WTC11 (cell line): ENCODE results near the gene DGLUCY. TPM values are rescaled to one million over a fixed set of nuclear protein-coding genes. Genes with fewer than 3 reads are reported as not detected.

Experiments used
- ATAC-seq: fragments of 200-7000 bp; cut with Tn5 transposase; 2 replicates; pipeline ENCODE4 v1.10.0; 2021; ENCODE audit warnings: mild to moderate bottlenecking, moderate library complexity
- CTCF ChIA-PET: fragments of 300-600 bp; sonication (Branson Sonifier 250); formaldehyde crosslinking; loops from one replicate; lab custom pipeline; 2021; ENCODE audit warnings: antibody characterized with exemption; lab: Charles Lee
- POLR2A ChIA-PET: fragments of 350-600 bp; sonication (Branson Sonifier 250); formaldehyde crosslinking; loops from one replicate; lab custom pipeline; 2021; ENCODE audit warnings: antibody characterized with exemption; lab: Charles Lee
- DNase-seq: peaks from one replicate; pipeline ENCODE4 v3.0.0; 2021; ENCODE audit warnings: low spot score
- H3K27ac Mint-ChIP-seq: 2 replicates; pipeline ENCODE4 v1.8.0; 2021; ENCODE audit warnings: mixed read lengths
- H3K27me3 Mint-ChIP-seq: 2 replicates; pipeline ENCODE4 v1.8.0; 2021; ENCODE audit warnings: low read depth, mild to moderate bottlenecking, moderate library complexity, mixed read lengths
- H3K36me3 Mint-ChIP-seq: 2 replicates; pipeline ENCODE4 v1.8.0; 2021; ENCODE audit warnings: mixed read lengths
- H3K4me1 Mint-ChIP-seq: 2 replicates; pipeline ENCODE4 v1.8.0; 2022; ENCODE audit warnings: mixed read lengths
- H3K4me3 Mint-ChIP-seq: 2 replicates; pipeline ENCODE4 v1.8.0; 2021; ENCODE audit warnings: mild to moderate bottlenecking, moderate library complexity, mixed read lengths
- H3K9me3 Mint-ChIP-seq: 2 replicates; pipeline ENCODE4 v1.8.0; 2021; ENCODE audit warnings: mixed read lengths
- AFF4 ChIP-seq: sonication (generic); formaldehyde crosslinking; IDR thresholded peaks from 2 replicates; pipeline ENCODE4 v1.8.1; 2023; ENCODE audit warnings: mild to moderate bottlenecking, missing genetic modification reagents, borderline replicate concordance
- ATF6 ChIP-seq: sonication (generic); formaldehyde crosslinking; IDR thresholded peaks from 2 replicates; pipeline ENCODE4 v1.8.1; 2023; ENCODE audit warnings: mild to moderate bottlenecking, missing genetic modification reagents
- FOXJ3 ChIP-seq: sonication (generic); formaldehyde crosslinking; IDR thresholded peaks from 2 replicates; pipeline ENCODE4 v1.9.0; 2021; ENCODE audit warnings: missing genetic modification reagents, mild to moderate bottlenecking, borderline replicate concordance
- HMGXB4 ChIP-seq: sonication (generic); formaldehyde crosslinking; IDR thresholded peaks from 2 replicates; pipeline ENCODE4 v1.8.1; 2023; ENCODE audit warnings: mild to moderate bottlenecking, moderate library complexity, missing genetic modification reagents
- SMAD4 ChIP-seq: sonication (generic); formaldehyde crosslinking; IDR thresholded peaks from 2 replicates; pipeline ENCODE4 v1.8.0; 2022; ENCODE audit warnings: mild to moderate bottlenecking, missing genetic modification reagents
- SP1 ChIP-seq: sonication (generic); formaldehyde crosslinking; conservative IDR thresholded peaks from 2 replicates; pipeline ENCODE4 v1.8.1; 2022; ENCODE audit warnings: missing genetic modification reagents
- TCF7 ChIP-seq: sonication (generic); formaldehyde crosslinking; IDR thresholded peaks from 2 replicates; pipeline ENCODE4 v1.8.0; 2022; ENCODE audit warnings: mild to moderate bottlenecking, low read depth, missing genetic modification reagents, moderate library complexity
- USF1 ChIP-seq: sonication (generic); formaldehyde crosslinking; IDR thresholded peaks from 2 replicates; pipeline ENCODE4 v1.8.0; 2022; ENCODE audit warnings: mild to moderate bottlenecking, missing genetic modification reagents
- ZNF317 ChIP-seq: sonication (generic); formaldehyde crosslinking; IDR thresholded peaks from 2 replicates; pipeline ENCODE4 v1.8.1; 2023; ENCODE audit warnings: low read depth, mild to moderate bottlenecking, moderate library complexity, missing genetic modification reagents, borderline replicate concordance
- ZNF396 ChIP-seq: fragments of 250-450 bp; sonication (Bioruptor Pico); IDR thresholded peaks from 2 replicates; pipeline ENCODE4 v1.8.0; 2021; ENCODE audit warnings: mild to moderate bottlenecking, moderate library complexity, borderline replicate concordance
- total RNA-seq: library from RNA; stranded (reverse); gene quantifications from 3 replicates; pipeline ENCODE4 v1.2.3, GENCODE V29; 2021
- TF ChIP-seq, protein P1 (sequence below): sonication (generic); formaldehyde crosslinking; IDR thresholded peaks from 2 replicates; pipeline ENCODE4 v1.8.1; 2023; ENCODE audit warnings: mild to moderate bottlenecking, missing genetic modification reagents
- TF ChIP-seq, protein P2 (sequence below): sonication (generic); formaldehyde crosslinking; IDR thresholded peaks from 2 replicates; pipeline ENCODE4 v1.8.1; 2023; ENCODE audit warnings: mild to moderate bottlenecking, missing genetic modification reagents, moderate library complexity
- TF ChIP-seq, protein P3 (sequence below): fragments of 250-450 bp; sonication (Bioruptor Pico); IDR thresholded peaks from 2 replicates; pipeline ENCODE4 v2.1.2; 2022; ENCODE audit warnings: mild to moderate bottlenecking, moderate library complexity
- TF ChIP-seq, protein P4 (sequence below): sonication (generic); formaldehyde crosslinking; IDR thresholded peaks from 2 replicates; pipeline ENCODE4 v1.8.1; 2023; ENCODE audit warnings: mild to moderate bottlenecking, missing genetic modification reagents, moderate library complexity
- TF ChIP-seq, protein P5 (sequence below): sonication (generic); formaldehyde crosslinking; IDR thresholded peaks from 2 replicates; pipeline ENCODE4 v1.8.0; 2022; ENCODE audit warnings: mild to moderate bottlenecking, missing genetic modification reagents

The DGLUCY gene
- total RNA-seq, 1 experiment from 2014 or later: 35.4 TPM

- TF ChIP-seq HMGXB4 (CRISPR knock-in tag): no peak
- TF ChIP-seq AFF4 (CRISPR knock-in tag): no peak
- TF ChIP-seq, protein P1, sequence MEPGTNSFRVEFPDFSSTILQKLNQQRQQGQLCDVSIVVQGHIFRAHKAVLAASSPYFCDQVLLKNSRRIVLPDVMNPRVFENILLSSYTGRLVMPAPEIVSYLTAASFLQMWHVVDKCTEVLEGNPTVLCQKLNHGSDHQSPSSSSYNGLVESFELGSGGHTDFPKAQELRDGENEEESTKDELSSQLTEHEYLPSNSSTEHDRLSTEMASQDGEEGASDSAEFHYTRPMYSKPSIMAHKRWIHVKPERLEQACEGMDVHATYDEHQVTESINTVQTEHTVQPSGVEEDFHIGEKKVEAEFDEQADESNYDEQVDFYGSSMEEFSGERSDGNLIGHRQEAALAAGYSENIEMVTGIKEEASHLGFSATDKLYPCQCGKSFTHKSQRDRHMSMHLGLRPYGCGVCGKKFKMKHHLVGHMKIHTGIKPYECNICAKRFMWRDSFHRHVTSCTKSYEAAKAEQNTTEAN (CRISPR knock-in tag): no peak
- TF ChIP-seq, protein P2, sequence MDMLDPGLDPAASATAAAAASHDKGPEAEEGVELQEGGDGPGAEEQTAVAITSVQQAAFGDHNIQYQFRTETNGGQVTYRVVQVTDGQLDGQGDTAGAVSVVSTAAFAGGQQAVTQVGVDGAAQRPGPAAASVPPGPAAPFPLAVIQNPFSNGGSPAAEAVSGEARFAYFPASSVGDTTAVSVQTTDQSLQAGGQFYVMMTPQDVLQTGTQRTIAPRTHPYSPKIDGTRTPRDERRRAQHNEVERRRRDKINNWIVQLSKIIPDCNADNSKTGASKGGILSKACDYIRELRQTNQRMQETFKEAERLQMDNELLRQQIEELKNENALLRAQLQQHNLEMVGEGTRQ: peak; percentile 89
- TF ChIP-seq TCF7: no peak
- peak; percentile 13; the same call in 1 of the 2 replicates for TF ChIP-seq SP1 (CRISPR knock-in tag)
- TF ChIP-seq, protein P3, sequence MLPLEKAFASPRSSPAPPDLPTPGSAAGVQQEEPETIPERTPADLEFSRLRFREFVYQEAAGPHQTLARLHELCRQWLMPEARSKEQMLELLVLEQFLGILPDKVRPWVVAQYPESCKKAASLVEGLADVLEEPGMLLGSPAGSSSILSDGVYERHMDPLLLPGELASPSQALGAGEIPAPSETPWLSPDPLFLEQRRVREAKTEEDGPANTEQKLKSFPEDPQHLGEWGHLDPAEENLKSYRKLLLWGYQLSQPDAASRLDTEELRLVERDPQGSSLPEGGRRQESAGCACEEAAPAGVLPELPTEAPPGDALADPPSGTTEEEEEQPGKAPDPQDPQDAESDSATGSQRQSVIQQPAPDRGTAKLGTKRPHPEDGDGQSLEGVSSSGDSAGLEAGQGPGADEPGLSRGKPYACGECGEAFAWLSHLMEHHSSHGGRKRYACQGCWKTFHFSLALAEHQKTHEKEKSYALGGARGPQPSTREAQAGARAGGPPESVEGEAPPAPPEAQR: no peak
- no peak for TF ChIP-seq SMAD4 (CRISPR knock-in tag)
- peak; percentile 92; the same call in 1 of the 2 replicates for TF ChIP-seq USF1
- no peak for TF ChIP-seq ATF6 (CRISPR knock-in tag)
- TF ChIP-seq ZNF317 (CRISPR knock-in tag): no peak
- TF ChIP-seq FOXJ3 (CRISPR knock-in tag): no peak
These were observed at the start of gene DGLUCY (continued) for GRCh38 chr14:91113829-91114078.

DNA sequence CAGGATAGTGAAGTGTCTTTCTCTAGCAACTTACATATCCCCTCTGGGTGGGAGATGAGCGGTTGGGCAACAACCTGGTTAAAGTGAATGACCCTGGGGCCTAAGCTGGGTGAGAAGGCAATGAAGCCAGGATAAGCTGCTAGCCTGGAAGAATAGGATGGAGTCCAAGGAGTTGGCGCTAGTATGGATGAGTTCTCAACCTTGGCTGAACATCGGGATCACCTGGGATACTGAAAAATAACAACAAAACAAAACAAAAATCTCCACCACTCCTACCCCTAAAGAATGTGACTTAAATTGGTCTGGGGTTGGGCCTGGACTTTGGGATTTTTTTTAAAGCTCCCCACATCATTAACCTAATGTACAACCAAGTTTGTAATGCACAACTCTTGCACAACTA lies 48.6 kb upstream of the DGLUCY start:
- ChIA-PET POLR2A (no interaction called here), CTCF (interaction anchor here (0.8 kb wide), 1 partner anchor 163 kb away, joined by 3 read pairs; no protein-coding TSS in a partner anchor)
- Mint-ChIP-seq H3K4me1 (no peaks in the 10 kb centered on the region), H3K4me3 (no peak overlapping the region), H3K27ac (no peak overlapping the region), H3K9me3 (no peaks in the 10 kb centered on the region; the same call in 1 of the 2 replicates), H3K27me3 (no peaks in the 10 kb centered on the region; the same call in none of the 2 replicates), H3K36me3 (no peaks in the 10 kb centered on the region)
- ATAC-seq (no peak), DNase-seq (no peak)
- TF ChIP-seq, protein P4, sequence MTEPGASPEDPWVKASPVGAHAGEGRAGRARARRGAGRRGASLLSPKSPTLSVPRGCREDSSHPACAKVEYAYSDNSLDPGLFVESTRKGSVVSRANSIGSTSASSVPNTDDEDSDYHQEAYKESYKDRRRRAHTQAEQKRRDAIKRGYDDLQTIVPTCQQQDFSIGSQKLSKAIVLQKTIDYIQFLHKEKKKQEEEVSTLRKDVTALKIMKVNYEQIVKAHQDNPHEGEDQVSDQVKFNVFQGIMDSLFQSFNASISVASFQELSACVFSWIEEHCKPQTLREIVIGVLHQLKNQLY: no peak
- no peak for TF ChIP-seq AFF4 (CRISPR knock-in tag)
- TF ChIP-seq ZNF396 (CRISPR knock-in tag): no peak
- TF ChIP-seq, protein P5, sequence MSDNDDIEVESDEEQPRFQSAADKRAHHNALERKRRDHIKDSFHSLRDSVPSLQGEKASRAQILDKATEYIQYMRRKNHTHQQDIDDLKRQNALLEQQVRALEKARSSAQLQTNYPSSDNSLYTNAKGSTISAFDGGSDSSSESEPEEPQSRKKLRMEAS (CRISPR knock-in tag): no peak
